ENCODE measurements around the gene CARMIL1.
A peak's percentile ranks its signal among the peaks of the same experiment; 100 is the strongest.

CARMIL1 gene

DNA sequence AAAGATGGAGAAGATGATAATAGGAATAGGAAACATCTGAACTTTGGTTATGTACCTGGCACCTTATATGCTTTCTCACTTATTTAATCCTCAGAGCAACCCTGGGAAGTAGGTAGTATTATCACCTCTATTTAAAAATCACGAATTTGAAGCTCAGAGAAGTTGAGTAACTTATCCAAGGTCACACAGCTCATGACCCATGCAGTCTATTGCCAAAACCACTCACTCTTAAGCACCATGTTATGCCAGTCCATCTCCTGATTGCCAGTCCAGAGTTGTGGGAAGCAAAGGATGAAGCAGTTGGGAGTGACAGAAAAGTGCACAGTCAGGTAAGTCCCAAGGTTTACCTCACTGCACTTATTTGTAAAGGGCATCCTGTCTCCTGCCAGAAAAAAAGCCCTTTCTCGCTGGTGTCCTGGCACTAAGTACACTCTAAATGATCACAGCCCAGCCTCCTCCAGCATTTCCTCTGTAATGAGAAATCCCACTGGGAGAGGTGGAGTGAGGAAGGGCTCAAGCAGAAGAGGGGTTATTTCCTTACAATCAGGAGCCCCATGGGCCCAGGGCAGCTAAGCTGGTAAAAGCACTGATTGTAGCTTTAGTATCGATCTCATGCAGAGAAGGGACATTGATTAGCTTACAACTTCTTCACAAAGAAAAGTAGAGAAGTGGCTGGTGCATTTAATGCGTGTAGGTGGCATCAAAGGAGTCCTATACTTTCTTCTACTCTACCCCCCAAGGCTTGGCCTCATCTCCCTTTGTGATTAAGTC is 351.5 kb downstream of the CARMIL1 start:
- WGBS (ENCODE audit: extremely low coverage, insufficient coverage, insufficient read length): no CpG with 5 or more reads among the region's 4 CpGs
- Histone ChIP-seq H2BK5ac (ENCODE audit: low read depth, low read length, poor library complexity) (no peak overlapping the region), H4K8ac (ENCODE audit: low read depth, low read length) (no peak overlapping the region)

DNA sequence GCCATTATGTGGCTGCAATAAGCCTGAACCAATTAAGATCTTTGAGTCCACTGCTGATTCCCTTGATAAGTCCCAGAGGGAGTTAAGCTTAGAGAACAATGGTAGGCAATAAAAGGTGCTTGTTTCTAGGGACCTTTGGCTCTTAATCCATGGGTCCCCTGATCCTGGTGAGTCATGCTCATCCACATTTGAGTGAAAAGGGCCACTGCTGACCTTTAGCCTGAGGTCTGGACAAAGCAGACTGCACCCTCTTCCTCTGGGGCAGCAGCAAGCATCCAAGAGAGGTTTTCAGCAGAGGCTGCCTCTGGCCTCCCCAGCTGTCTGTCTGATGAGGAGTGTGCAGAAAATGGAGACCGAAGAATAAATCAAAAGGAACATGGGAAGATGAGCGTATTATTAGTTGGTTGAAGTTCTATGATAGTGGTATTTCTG is 356.7 kb downstream of the CARMIL1 start:
- no peaks in the 10 kb centered on the region for H3K36me3 ChIP-seq (ENCODE audit: control insufficient read depth in 1 of 2, insufficient read depth in 2 of 2, low read length in 2 of 2)
- H2AFZ ChIP-seq (ENCODE audit: insufficient read depth, low read length, poor library complexity): no peak overlapping the region
- no peak overlapping the region for H3K4me3 ChIP-seq (ENCODE audit: low read depth, low read length)
- H2BK5ac ChIP-seq (ENCODE audit: low read depth, low read length, poor library complexity): no peak overlapping the region
- no peaks in the 10 kb centered on the region for H3K79me2 ChIP-seq (ENCODE audit: control insufficient read depth, insufficient read depth, low read length, poor library complexity)
- H2AK5ac ChIP-seq (ENCODE audit: low read length): no peak overlapping the region
- no peak overlapping the region for H3K4me2 ChIP-seq (ENCODE audit: low read length)
- no peak overlapping the region for H3K4ac ChIP-seq (ENCODE audit: low read depth, low read length)
- H4K12ac ChIP-seq (ENCODE audit: low read depth, low read length): no peak overlapping the region
- no peak overlapping the region for H4K91ac ChIP-seq (ENCODE audit: low read depth, low read length)
- no peaks in the 10 kb centered on the region for H3K27me3 ChIP-seq (ENCODE audit: insufficient read depth, low read length)
- H3K79me1 ChIP-seq (ENCODE audit: low read length): peaks cover 1% of the 10 kb centered on the region
- H3K14ac ChIP-seq (ENCODE audit: low read length): no peak overlapping the region
- H3K23ac ChIP-seq (ENCODE audit: low read length): no peak overlapping the region
- H3K9me3 ChIP-seq (ENCODE audit: insufficient read depth, low read depth, low read length): peaks cover 1% of the 10 kb centered on the region
- H2BK12ac ChIP-seq (ENCODE audit: low read length): no peak overlapping the region
- WGBS (ENCODE audit: extremely low coverage, insufficient coverage, insufficient read length): 100% methylated on average over 2 of the region's 2 CpGs
- H2BK120ac ChIP-seq (ENCODE audit: insufficient read depth, low read length, poor library complexity): no peak overlapping the region
- DNase-seq: no peak
- H3K4me1 ChIP-seq (ENCODE audit: control insufficient read depth in 1 of 2, insufficient read depth in 2 of 2, low read length in 2 of 2): no peaks in the 10 kb centered on the region
- H3K18ac ChIP-seq (ENCODE audit: low read length): no peak overlapping the region
- no peak overlapping the region for H4K8ac ChIP-seq (ENCODE audit: low read depth, low read length)
- no peak overlapping the region for H3K27ac ChIP-seq (ENCODE audit: low read depth, low read length)
- H3K9ac ChIP-seq (ENCODE audit: low read length): no peak overlapping the region

More for the DNA sequence above, 351.5 kb downstream of the CARMIL1 start:
- Histone ChIP-seq H3K79me2 (ENCODE audit: control insufficient read depth, insufficient read depth, low read length, poor library complexity) (no peaks in the 10 kb centered on the region), H2AK5ac (ENCODE audit: low read length) (no peak overlapping the region), H3K4me1 (ENCODE audit: control insufficient read depth in 1 of 2, insufficient read depth in 2 of 2, low read length in 2 of 2) (no peaks in the 10 kb centered on the region), H3K18ac (ENCODE audit: low read length) (no peak overlapping the region), H4K12ac (ENCODE audit: low read depth, low read length) (no peak overlapping the region), H4K91ac (ENCODE audit: low read depth, low read length) (no peak overlapping the region), H2BK12ac (ENCODE audit: low read length) (no peak overlapping the region), H3K79me1 (ENCODE audit: low read length) (peaks cover 1% of the 10 kb centered on the region), H3K36me3 (ENCODE audit: control insufficient read depth in 1 of 2, insufficient read depth in 2 of 2, low read length in 2 of 2) (no peaks in the 10 kb centered on the region), H3K9ac (ENCODE audit: low read length) (no peak overlapping the region), H3K4ac (ENCODE audit: low read depth, low read length) (no peak overlapping the region), H3K27me3 (ENCODE audit: insufficient read depth, low read length) (no peaks in the 10 kb centered on the region), H2BK120ac (ENCODE audit: insufficient read depth, low read length, poor library complexity) (no peak overlapping the region), H3K23ac (ENCODE audit: low read length) (no peak overlapping the region), H3K9me3 (ENCODE audit: insufficient read depth, low read depth, low read length) (no peaks in the 10 kb centered on the region), H3K4me2 (ENCODE audit: low read length) (no peak overlapping the region), H2AFZ (ENCODE audit: insufficient read depth, low read length, poor library complexity) (no peak overlapping the region), H3K14ac (ENCODE audit: low read length) (no peak overlapping the region), H3K4me3 (ENCODE audit: low read depth, low read length) (no peak overlapping the region), H3K27ac (ENCODE audit: low read depth, low read length) (no peak overlapping the region)
- no peak for DNase-seq

DNA sequence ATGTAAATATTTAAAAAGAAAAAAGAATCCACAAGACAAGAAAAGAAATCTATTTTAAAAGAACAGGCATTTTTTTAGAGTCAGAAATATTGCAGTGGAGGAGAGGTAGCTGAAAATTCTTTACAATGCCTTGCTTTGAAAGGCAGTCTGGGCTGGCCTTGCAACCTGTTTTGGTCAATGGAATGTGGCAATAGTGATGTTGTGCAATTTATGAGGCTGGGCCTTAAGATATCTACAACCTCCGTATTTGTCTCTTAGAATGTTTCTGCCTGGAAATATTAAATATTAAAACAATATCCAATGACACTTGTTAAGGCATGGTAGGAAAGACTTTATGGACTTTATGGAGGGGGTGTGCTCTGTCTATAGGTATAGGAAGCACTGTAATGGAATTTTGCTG is 358.0 kb downstream of the CARMIL1 start:
- Histone ChIP-seq H2BK5ac (ENCODE audit: low read depth, low read length, poor library complexity) (no peak overlapping the region), H3K14ac (ENCODE audit: low read length) (no peak overlapping the region), H4K91ac (ENCODE audit: low read depth, low read length) (no peak overlapping the region), H3K18ac (ENCODE audit: low read length) (no peak overlapping the region), H3K4me1 (ENCODE audit: control insufficient read depth in 1 of 2, insufficient read depth in 2 of 2, low read length in 2 of 2) (no peaks in the 10 kb centered on the region), H2BK12ac (ENCODE audit: low read length) (no peak overlapping the region), H3K4ac (ENCODE audit: low read depth, low read length) (no peak overlapping the region), H4K12ac (ENCODE audit: low read depth, low read length) (no peak overlapping the region), H3K27ac (ENCODE audit: low read depth, low read length) (no peak overlapping the region), H2AFZ (ENCODE audit: insufficient read depth, low read length, poor library complexity) (no peak overlapping the region), H3K79me2 (ENCODE audit: control insufficient read depth, insufficient read depth, low read length, poor library complexity) (no peaks in the 10 kb centered on the region), H2BK120ac (ENCODE audit: insufficient read depth, low read length, poor library complexity) (no peak overlapping the region), H4K8ac (ENCODE audit: low read depth, low read length) (no peak overlapping the region), H3K79me1 (ENCODE audit: low read length) (peaks cover 1% of the 10 kb centered on the region), H3K4me2 (ENCODE audit: low read length) (no peak overlapping the region), H3K9me3 (ENCODE audit: insufficient read depth, low read depth, low read length) (peaks cover 1% of the 10 kb centered on the region), H3K9ac (ENCODE audit: low read length) (no peak overlapping the region), H3K4me3 (ENCODE audit: low read depth, low read length) (no peak overlapping the region), H2AK5ac (ENCODE audit: low read length) (no peak overlapping the region), H3K23ac (ENCODE audit: low read length) (no peak overlapping the region), H3K27me3 (ENCODE audit: insufficient read depth, low read length) (no peaks in the 10 kb centered on the region), H3K36me3 (ENCODE audit: control insufficient read depth in 1 of 2, insufficient read depth in 2 of 2, low read length in 2 of 2) (no peaks in the 10 kb centered on the region)
- WGBS (ENCODE audit: extremely low coverage, insufficient coverage, insufficient read length): no CpG with 5 or more reads among the region's 1 CpG
- no peak for DNase-seq

DNA sequence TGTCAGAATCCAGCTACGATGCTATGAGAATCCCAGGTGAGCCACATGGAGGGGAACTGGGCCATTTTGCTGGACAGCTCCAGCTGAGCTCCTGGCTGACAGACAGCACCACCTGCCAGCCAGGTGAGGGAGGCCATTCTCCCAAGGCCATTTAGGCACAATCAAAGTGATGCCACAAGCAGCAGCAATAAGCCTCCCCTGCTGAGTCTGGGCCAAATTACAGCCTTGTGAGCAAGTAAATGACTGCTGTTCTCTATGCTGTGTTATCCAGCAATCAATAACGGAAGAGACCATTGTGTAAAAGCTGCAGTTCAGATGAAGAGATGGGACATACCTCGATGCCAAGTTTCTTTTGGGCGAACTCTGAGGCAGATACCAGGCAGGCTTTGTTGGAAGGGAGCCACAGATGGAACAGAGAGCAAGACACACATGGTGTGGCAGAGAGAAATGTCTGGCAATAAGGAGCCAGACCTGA is 358.8 kb downstream of the CARMIL1 start:
- Histone ChIP-seq H2AK5ac (ENCODE audit: low read length) (no peak overlapping the region), H3K4me3 (ENCODE audit: low read depth, low read length) (no peak overlapping the region), H2BK120ac (ENCODE audit: insufficient read depth, low read length, poor library complexity) (no peak overlapping the region), H2BK5ac (ENCODE audit: low read depth, low read length, poor library complexity) (no peak overlapping the region), H3K4me1 (ENCODE audit: control insufficient read depth in 1 of 2, insufficient read depth in 2 of 2, low read length in 2 of 2) (no peaks in the 10 kb centered on the region), H3K9ac (ENCODE audit: low read length) (no peak overlapping the region), H3K36me3 (ENCODE audit: control insufficient read depth in 1 of 2, insufficient read depth in 2 of 2, low read length in 2 of 2) (no peaks in the 10 kb centered on the region), H3K4me2 (ENCODE audit: low read length) (no peak overlapping the region), H3K23ac (ENCODE audit: low read length) (no peak overlapping the region), H2AFZ (ENCODE audit: insufficient read depth, low read length, poor library complexity) (no peak overlapping the region), H3K14ac (ENCODE audit: low read length) (no peak overlapping the region), H4K8ac (ENCODE audit: low read depth, low read length) (no peak overlapping the region), H3K79me2 (ENCODE audit: control insufficient read depth, insufficient read depth, low read length, poor library complexity) (no peaks in the 10 kb centered on the region), H4K12ac (ENCODE audit: low read depth, low read length) (no peak overlapping the region), H3K4ac (ENCODE audit: low read depth, low read length) (no peak overlapping the region), H2BK12ac (ENCODE audit: low read length) (no peak overlapping the region), H3K79me1 (ENCODE audit: low read length) (peaks cover 1% of the 10 kb centered on the region), H4K91ac (ENCODE audit: low read depth, low read length) (no peak overlapping the region), H3K27me3 (ENCODE audit: insufficient read depth, low read length) (no peaks in the 10 kb centered on the region), H3K27ac (ENCODE audit: low read depth, low read length) (no peak overlapping the region), H3K18ac (ENCODE audit: low read length) (no peak overlapping the region), H3K9me3 (ENCODE audit: insufficient read depth, low read depth, low read length) (peaks cover 1% of the 10 kb centered on the region)
- peak in 1 of 2 donors; percentile 3 for DNase-seq
- WGBS (ENCODE audit: extremely low coverage, insufficient coverage, insufficient read length): no CpG with 5 or more reads among the region's 4 CpGs
